SU-DHL-6 (cell line): ENCODE results near the gene RPLP1.

Experiments used
- H2AFZ ChIP-seq: fragments of 200-600 bp; sonication (generic); 2 replicates; pipeline ENCODE4 v1.6.1; 2014; ENCODE audit warnings: low read depth, mild to moderate bottlenecking, moderate library complexity, mixed read lengths, antibody characterized with exemption, low read length; ENCODE audit not compliant: severe bottlenecking
- H3F3A ChIP-seq: fragments of 200-600 bp; shearing (Covaris generic); 2 replicates; pipeline ENCODE4 v1.6.0; 2016; ENCODE audit warnings: antibody characterized with exemption, mild to moderate bottlenecking; ENCODE audit not compliant: insufficient read depth
- H3K27ac ChIP-seq: fragments of 200-600 bp; sonication (generic); 2 replicates; pipeline ENCODE4 v1.5.1; 2016; ENCODE audit warnings: low read depth, mild to moderate bottlenecking, low read length, moderate library complexity, mixed read lengths
- H3K27me3 ChIP-seq: fragments of 200-600 bp; sonication (generic), shearing (Covaris generic); 2 replicates; pipeline ENCODE4 v1.6.0; 2014; ENCODE audit warnings: mild to moderate bottlenecking, low read length
- H3K36me3 ChIP-seq: fragments of 200-600 bp; sonication (generic); 2 replicates; pipeline ENCODE4 v1.6.1; 2014; ENCODE audit warnings: mild to moderate bottlenecking, low read length, mixed read lengths
- H3K4me2 ChIP-seq: fragments of 300-600, 200-600 bp; shearing (Covaris generic), sonication (generic); 2 replicates; pipeline ENCODE4 v1.6.0; 2014; ENCODE audit warnings: low read length, low read depth, mild to moderate bottlenecking; ENCODE audit not compliant: poor library complexity, severe bottlenecking
- H3K4me3 ChIP-seq: fragments of 200-600 bp; sonication (generic); 2 replicates; pipeline ENCODE4 v1.5.1; 2014; ENCODE audit warnings: antibody characterized with exemption, low read length, mild to moderate bottlenecking, mixed read lengths; ENCODE audit not compliant: insufficient read depth, poor library complexity, severe bottlenecking
- H3K79me2 ChIP-seq: fragments of 200-600 bp; sonication (generic); 2 replicates; pipeline ENCODE4 v1.6.1; 2014; ENCODE audit warnings: mild to moderate bottlenecking, low read length, moderate library complexity; ENCODE audit not compliant: insufficient read depth
- H3K9ac ChIP-seq: fragments of 200-600 bp; sonication (generic); 2 replicates; pipeline ENCODE4 v1.7.0; 2014; ENCODE audit warnings: mild to moderate bottlenecking, low read length
- H3K9me2 ChIP-seq: fragments of 200-600 bp; sonication (generic); replicated peaks from 2 replicates; pipeline ENCODE4 v1.6.1; 2014; ENCODE audit warnings: low read length; ENCODE audit not compliant: insufficient read depth
- H3K9me3 ChIP-seq: fragments of 200-600 bp; sonication (generic); 2 replicates; pipeline ENCODE4 v1.6.1; 2014; ENCODE audit warnings: low read length, mixed read lengths; ENCODE audit not compliant: insufficient read depth
- H4K20me1 ChIP-seq: fragments of 200-600 bp; sonication (generic); 2 replicates; pipeline ENCODE4 v1.6.1; 2014; ENCODE audit warnings: low read depth, mild to moderate bottlenecking, antibody characterized with exemption, low read length, moderate library complexity, mixed read lengths
- CTCF ChIP-seq: fragments of 200-600 bp; sonication (generic); IDR thresholded peaks from one replicate; pipeline ENCODE4 v1.5.1; 2017; ENCODE audit warnings: antibody characterized with exemption, mild to moderate bottlenecking, low read length, moderate library complexity; ENCODE audit not compliant: insufficient read depth, poor library complexity, severe bottlenecking
- EZH2phosphoT487 ChIP-seq: fragments of 200-600 bp; sonication (generic), shearing (Covaris generic); conservative IDR thresholded peaks from 2 replicates; pipeline ENCODE4 v1.6.1; 2018; ENCODE audit warnings: mild to moderate bottlenecking, antibody characterized with exemption, low read length, moderate library complexity, mixed read lengths

The RPLP1 gene

GRCh38 chr15:69407719-69408400, 44.8 kb upstream of the RPLP1 start:
- H3K36me3 ChIP-seq: no peaks in the 10 kb centered on the region
- no peak overlapping the region for H2AFZ ChIP-seq
- H3K4me3 ChIP-seq: no peak overlapping the region
- no peaks in the 10 kb centered on the region for H3K79me2 ChIP-seq
- H3K9me3 ChIP-seq: no peaks in the 10 kb centered on the region
- H3K9ac ChIP-seq: no peak overlapping the region
- H3F3A ChIP-seq: no peaks in the 10 kb centered on the region
- no peak overlapping the region for H3K4me2 ChIP-seq
- TF ChIP-seq EZH2phosphoT487 (no peak), CTCF (no peak)
- H4K20me1 ChIP-seq: no peaks in the 10 kb centered on the region
- no peaks in the 10 kb centered on the region for H3K9me2 ChIP-seq
- no peaks in the 10 kb centered on the region for H3K27me3 ChIP-seq
- H3K27ac ChIP-seq: no peak overlapping the region

- H3K79me2 ChIP-seq: no peaks in the 10 kb centered on the region
- no peak overlapping the region for H3K4me3 ChIP-seq
- TF ChIP-seq CTCF: no peak
- TF ChIP-seq EZH2phosphoT487: no peak
- no peaks in the 10 kb centered on the region for H3K27me3 ChIP-seq
- H3F3A ChIP-seq: no peaks in the 10 kb centered on the region
- no peak overlapping the region for H3K27ac ChIP-seq
- H4K20me1 ChIP-seq: no peaks in the 10 kb centered on the region
- no peaks in the 10 kb centered on the region for H3K9me2 ChIP-seq
- H3K4me2 ChIP-seq: no peak overlapping the region
- no peak overlapping the region for H3K9ac ChIP-seq
- H3K9me3 ChIP-seq: no peaks in the 10 kb centered on the region
- H2AFZ ChIP-seq: no peak overlapping the region
- H3K36me3 ChIP-seq: no peaks in the 10 kb centered on the region
These were observed 43.8 kb upstream of the RPLP1 start for GRCh38 chr15:69408841-69409240.

- Histone ChIP-seq H3K79me2 (peaks cover 12% of the 10 kb centered on the region), H3K9me3 (no peaks in the 10 kb centered on the region), H3K27ac (no peak overlapping the region), H3K4me3 (no peak overlapping the region), H3F3A (no peaks in the 10 kb centered on the region), H3K27me3 (no peaks in the 10 kb centered on the region), H3K9ac (no peak overlapping the region), H4K20me1 (peaks cover 2% of the 10 kb centered on the region), H3K4me2 (no peak overlapping the region), H2AFZ (no peak overlapping the region), H3K9me2 (no peaks in the 10 kb centered on the region), H3K36me3 (no peaks in the 10 kb centered on the region)
- TF ChIP-seq EZH2phosphoT487 (no peak), CTCF (no peak)
These were observed 42.3 kb upstream of the RPLP1 start for GRCh38 chr15:69410248-69410874.
